GM10248 (cell line): ENCODE results near the gene DTNBP1.
A peak's percentile ranks its signal among the peaks of the same experiment; 100 is the strongest.

Experiments
- CTCF ChIA-PET: fragments of 300-600 bp; sonication (Branson Sonifier 250); formaldehyde crosslinking; extraction: SDS; loops from one replicate; lab custom pipeline; 2021; ENCODE audit warnings: antibody characterized with exemption; lab: Yijun Ruan, JAX
- POLR2A ChIA-PET: fragments of 350-650 bp; sonication (Branson Sonifier 250); formaldehyde crosslinking; extraction: SDS; loops from one replicate; lab custom pipeline; 2020; ENCODE audit warnings: antibody characterized with exemption; lab: Yijun Ruan, JAX
- DNase-seq: peaks from one replicate; pipeline ENCODE4 v3.0.0; 2012; ENCODE audit errors: extremely low spot score
- TF ChIP-seq, protein P1 (sequence below): IDR thresholded peaks from 2 replicates; pipeline ENCODE4 v1.5.1; 2012; ENCODE audit warnings: mild to moderate bottlenecking, low read depth; ENCODE audit errors: extremely low read depth, missing control alignments, control extremely low read depth

The DTNBP1 gene

DNA sequence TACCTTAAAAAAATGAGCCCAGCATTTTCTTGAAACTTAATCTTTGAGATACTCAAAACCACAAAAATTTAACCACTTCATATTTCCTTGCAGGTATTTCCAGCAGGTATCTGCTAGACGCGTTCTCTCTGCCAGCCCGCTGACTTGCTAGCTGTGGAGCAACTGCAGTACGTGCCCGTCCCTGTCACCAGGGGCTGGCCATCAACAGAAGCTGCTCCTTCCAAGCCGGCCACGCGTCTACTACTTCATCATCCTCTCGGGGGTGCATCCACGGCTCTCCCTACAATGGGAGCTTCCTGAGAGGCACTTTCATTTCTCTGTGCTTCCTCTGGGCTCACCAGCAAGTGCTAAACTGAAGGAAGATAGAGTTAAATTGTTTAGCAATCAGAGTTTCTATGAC lies 132.4 kb downstream of the DTNBP1 start:
- POLR2A ChIA-PET = no interaction called here
- no peak for DNase-seq
- CTCF ChIA-PET = interaction anchor here (1.0 kb wide), 1 partner anchor 9 kb away, joined by 3 read pairs; no protein-coding TSS in a partner anchor
- TF ChIP-seq, protein P1, sequence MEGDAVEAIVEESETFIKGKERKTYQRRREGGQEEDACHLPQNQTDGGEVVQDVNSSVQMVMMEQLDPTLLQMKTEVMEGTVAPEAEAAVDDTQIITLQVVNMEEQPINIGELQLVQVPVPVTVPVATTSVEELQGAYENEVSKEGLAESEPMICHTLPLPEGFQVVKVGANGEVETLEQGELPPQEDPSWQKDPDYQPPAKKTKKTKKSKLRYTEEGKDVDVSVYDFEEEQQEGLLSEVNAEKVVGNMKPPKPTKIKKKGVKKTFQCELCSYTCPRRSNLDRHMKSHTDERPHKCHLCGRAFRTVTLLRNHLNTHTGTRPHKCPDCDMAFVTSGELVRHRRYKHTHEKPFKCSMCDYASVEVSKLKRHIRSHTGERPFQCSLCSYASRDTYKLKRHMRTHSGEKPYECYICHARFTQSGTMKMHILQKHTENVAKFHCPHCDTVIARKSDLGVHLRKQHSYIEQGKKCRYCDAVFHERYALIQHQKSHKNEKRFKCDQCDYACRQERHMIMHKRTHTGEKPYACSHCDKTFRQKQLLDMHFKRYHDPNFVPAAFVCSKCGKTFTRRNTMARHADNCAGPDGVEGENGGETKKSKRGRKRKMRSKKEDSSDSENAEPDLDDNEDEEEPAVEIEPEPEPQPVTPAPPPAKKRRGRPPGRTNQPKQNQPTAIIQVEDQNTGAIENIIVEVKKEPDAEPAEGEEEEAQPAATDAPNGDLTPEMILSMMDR = no peak

DNA sequence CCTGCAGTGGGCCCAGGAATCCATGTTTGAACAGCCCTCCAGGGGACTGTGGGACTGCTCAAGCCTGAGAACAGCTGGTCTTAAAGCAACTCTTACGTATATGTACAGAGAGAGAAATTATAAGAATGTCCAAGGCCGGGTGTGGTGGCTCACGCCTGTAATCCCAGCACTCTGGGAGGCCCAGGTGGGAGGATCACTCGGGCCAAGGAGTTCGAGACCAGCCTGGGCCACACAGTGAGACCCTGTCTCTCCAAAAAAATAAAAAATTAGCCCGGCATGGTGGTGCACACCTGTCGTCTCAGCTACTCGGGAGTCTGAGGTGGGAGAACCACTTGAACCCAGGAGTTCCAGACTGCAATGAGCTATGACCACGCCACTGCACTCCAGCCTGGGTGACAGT lies 134.0 kb downstream of the DTNBP1 start:
- TF ChIP-seq, protein P1 = no peak
- no peak for DNase-seq
- POLR2A ChIA-PET = no interaction called here
- CTCF ChIA-PET = no interaction called here

DNA sequence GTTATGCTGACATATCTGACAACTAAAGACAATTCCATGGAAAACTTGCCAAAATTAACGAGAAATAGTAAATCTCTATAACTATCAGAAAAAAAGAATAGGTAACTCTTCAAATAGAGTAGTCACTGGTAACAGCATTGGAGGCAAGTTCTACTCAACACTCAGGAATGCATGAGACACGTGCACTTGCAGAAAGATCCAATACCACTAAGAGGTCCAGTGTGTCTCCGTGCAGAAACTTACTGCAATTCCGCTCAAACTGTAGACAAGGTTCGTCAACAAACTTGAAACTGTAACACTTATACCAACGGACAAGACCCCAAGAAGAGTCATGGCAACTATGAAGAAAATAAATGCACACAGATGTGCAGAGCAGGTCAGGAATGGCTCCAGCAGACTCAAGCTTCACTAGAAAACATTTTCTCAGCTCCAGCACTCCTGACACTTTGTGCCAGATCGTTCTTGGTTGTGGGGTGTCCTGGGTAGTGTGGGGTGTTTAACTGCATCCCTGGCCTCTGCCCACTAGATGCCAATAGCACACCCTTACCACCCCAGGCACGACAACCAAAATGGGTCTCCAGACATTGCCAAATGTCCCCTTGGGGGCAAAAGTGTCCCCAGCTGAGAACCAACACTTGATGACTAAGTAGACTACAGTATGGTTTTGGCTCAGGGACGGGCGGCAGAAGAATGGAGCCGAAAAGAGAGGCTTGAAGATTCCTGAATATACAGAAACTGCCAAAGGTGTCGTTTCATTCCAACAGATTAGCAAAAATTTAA lies 134.8 kb downstream of the DTNBP1 start:
- no peak for DNase-seq
- ChIA-PET CTCF (interaction anchor here (1.9 kb wide), 1 partner anchor 24 kb away, joined by 8 read pairs; no protein-coding TSS in a partner anchor), POLR2A (no interaction called here)
- TF ChIP-seq, protein P1 = no peak

DNA sequence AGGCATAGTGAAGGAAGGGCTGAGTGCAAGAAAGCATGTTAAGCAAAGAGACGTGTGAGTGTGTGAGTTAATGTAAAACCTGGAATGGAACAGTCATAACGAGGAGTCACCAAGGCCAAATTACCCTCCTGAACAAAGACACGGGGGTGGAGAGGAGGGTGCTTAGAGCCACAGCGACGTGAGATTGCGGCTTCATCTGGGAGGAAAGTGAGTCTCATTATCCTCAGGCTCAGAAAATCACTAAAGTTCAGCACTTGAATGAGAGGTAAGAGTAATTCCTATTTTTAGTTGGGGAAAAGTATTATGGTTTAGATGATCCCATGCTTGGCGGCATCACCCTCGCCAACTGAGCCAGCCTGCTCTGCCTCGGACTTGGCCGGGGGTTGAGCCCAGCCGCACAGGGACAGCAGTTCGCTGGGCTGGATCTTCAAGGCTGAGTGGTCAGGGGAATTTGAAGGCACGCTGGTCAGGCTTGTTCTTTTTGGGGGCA lies 136.6 kb downstream of the DTNBP1 start:
- peak; percentile 52 for DNase-seq
- TF ChIP-seq, protein P1 = no peak
- POLR2A ChIA-PET = no interaction called here
- CTCF ChIA-PET = interaction anchor here (1.9 kb wide), 1 partner anchor 26 kb away, joined by 8 read pairs; no protein-coding TSS in a partner anchor

DNA sequence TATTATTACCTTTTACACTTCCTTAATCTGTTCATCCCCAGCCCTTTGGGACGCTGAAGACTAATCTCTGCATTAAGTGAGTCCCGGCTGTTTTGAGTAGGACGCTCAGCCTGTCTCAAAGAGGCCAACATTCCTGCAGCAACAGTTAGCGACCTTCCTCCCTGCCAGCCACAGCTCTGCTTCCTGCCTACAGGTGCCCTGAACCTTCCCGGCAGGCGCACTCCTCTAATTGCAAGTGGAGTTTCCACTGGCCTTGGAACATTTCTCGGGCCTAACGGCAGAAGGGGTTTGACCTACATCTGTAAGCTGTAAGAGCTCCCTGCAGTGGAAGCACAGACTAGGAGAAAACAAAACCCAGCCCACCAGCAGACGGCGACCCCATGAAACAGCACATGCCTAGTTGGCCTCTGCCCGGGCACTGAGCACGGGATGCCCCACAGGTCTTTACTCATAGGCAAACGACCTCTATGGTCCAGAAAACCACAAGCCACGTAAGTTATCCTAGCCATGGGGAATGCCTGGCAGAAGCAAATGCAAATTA lies 137.9 kb downstream of the DTNBP1 start:
- TF ChIP-seq, protein P1 = no peak
- DNase-seq = no peak
- CTCF ChIA-PET = interaction anchor here (1.1 to 1.8 kb wide), 2 partner anchors 18 to 26 kb away, joined by 3 to 5 read pairs; no protein-coding TSS in a partner anchor
- POLR2A ChIA-PET = no interaction called here
